ENCODE data around the gene BAG3. TPM values are rescaled to one million over a fixed set of nuclear protein-coding genes. Genes with fewer than 3 reads are reported as not detected.

The BAG3 gene
- total RNA-seq, 1 donor from 2014 or later = 3.8 TPM

- DNase-seq (ENCODE audit: low read depth in 2 of 2) = no peak
Measured at GRCh38 chr10:119665901-119666708, 14.9 kb downstream of the BAG3 start.

- DNase-seq (ENCODE audit: low read depth in 2 of 2) = no peak
Measured at GRCh38 chr10:119666709-119667004, 15.5 kb downstream of the BAG3 start.

- DNase-seq (ENCODE audit: low read depth in 2 of 2) = peak in 1 of 2 donors; percentile 83
Measured at GRCh38 chr10:119667562-119668328, 16.6 kb downstream of the BAG3 start.

GRCh38 chr10:119668461-119668860 is 17.3 kb downstream of the BAG3 start:
- DNase-seq (ENCODE audit: low read depth in 2 of 2) = no peak

GRCh38 chr10:119669331-119669730 is 18.2 kb downstream of the BAG3 start:
- DNase-seq (ENCODE audit: low read depth in 2 of 2) = no peak

- DNase-seq (ENCODE audit: low read depth in 2 of 2) = no peak
Measured at GRCh38 chr10:119669975-119670640, 18.9 kb downstream of the BAG3 start.

- peak in 1 of 2 donors; percentile 39 for DNase-seq (ENCODE audit: low read depth in 2 of 2)
Measured at GRCh38 chr10:119670717-119671116, 19.5 kb downstream of the BAG3 start.

GRCh38 chr10:119671381-119671780 is 20.2 kb downstream of the BAG3 start:
- DNase-seq (ENCODE audit: low read depth in 2 of 2) = no peak

- no peak for DNase-seq (ENCODE audit: low read depth in 2 of 2)
Measured at GRCh38 chr10:119672291-119672690, 21.1 kb downstream of the BAG3 start.

GRCh38 chr10:119673271-119673670 is 22.1 kb downstream of the BAG3 start:
- no peak for DNase-seq (ENCODE audit: low read depth in 2 of 2)

GRCh38 chr10:119675483-119676170 is 24.4 kb downstream of the BAG3 start:
- DNase-seq (ENCODE audit: low read depth in 2 of 2) = no peak

GRCh38 chr10:119677126-119677525 is 25.9 kb downstream of the BAG3 start:
- no peak for DNase-seq (ENCODE audit: low read depth in 2 of 2)

GRCh38 chr10:119677904-119678755 is 26.9 kb downstream of the BAG3 start:
- DNase-seq (ENCODE audit: low read depth in 2 of 2) = no peak

- no peak for DNase-seq (ENCODE audit: low read depth in 2 of 2)
Measured at GRCh38 chr10:119679480-119679829, 28.3 kb downstream of the BAG3 start.

- DNase-seq (ENCODE audit: low read depth in 2 of 2) = peak; percentile 40 to 92
Measured at GRCh38 chr10:119680050-119680449, 28.9 kb downstream of the BAG3 start.

GRCh38 chr10:119680650-119681081 is 29.5 kb downstream of the BAG3 start:
- peak; percentile 51 to 61 for DNase-seq (ENCODE audit: low read depth in 2 of 2)

- DNase-seq (ENCODE audit: low read depth in 2 of 2) = peak; percentile 90 to 98
Measured at GRCh38 chr10:119686465-119687191, 35.4 kb downstream of the BAG3 start.

GRCh38 chr10:119687192-119688032 is 36.2 kb downstream of the BAG3 start:
- peak in 1 of 2 donors; percentile 63 for DNase-seq (ENCODE audit: low read depth in 2 of 2)

GRCh38 chr10:119688033-119688508 is 36.9 kb downstream of the BAG3 start:
- no peak for DNase-seq (ENCODE audit: low read depth in 2 of 2)

All from lung microvascular endothelial cell (primary cell).